A673 (cell line): Measurements from ENCODE around the gene SEC22C.

Experiments
- EZH2 ChIP-seq: fragments of 200-600 bp; sonication (generic); IDR thresholded peaks from 2 replicates; pipeline ENCODE4 v1.6.1; 2017; ENCODE audit warnings: borderline replicate concordance, low read depth, mild to moderate bottlenecking, mixed read lengths, antibody characterized with exemption, low read length; ENCODE audit not compliant: poor library complexity, severe bottlenecking
- TF ChIP-seq, protein P1 (sequence below): fragments of 300-800, 200-600 bp; sonication (generic); conservative IDR thresholded peaks from 2 replicates; pipeline ENCODE4 v1.5.1; 2017; ENCODE audit warnings: low read depth, mild to moderate bottlenecking, antibody characterized with exemption, low read length, moderate library complexity, mixed read lengths

- TF ChIP-seq, protein P1, sequence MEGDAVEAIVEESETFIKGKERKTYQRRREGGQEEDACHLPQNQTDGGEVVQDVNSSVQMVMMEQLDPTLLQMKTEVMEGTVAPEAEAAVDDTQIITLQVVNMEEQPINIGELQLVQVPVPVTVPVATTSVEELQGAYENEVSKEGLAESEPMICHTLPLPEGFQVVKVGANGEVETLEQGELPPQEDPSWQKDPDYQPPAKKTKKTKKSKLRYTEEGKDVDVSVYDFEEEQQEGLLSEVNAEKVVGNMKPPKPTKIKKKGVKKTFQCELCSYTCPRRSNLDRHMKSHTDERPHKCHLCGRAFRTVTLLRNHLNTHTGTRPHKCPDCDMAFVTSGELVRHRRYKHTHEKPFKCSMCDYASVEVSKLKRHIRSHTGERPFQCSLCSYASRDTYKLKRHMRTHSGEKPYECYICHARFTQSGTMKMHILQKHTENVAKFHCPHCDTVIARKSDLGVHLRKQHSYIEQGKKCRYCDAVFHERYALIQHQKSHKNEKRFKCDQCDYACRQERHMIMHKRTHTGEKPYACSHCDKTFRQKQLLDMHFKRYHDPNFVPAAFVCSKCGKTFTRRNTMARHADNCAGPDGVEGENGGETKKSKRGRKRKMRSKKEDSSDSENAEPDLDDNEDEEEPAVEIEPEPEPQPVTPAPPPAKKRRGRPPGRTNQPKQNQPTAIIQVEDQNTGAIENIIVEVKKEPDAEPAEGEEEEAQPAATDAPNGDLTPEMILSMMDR: no peak
- no peak for TF ChIP-seq EZH2
Measured at GRCh38 chr3:42605546-42606173, 23.9 kb upstream of the SEC22C start.
